Tibial nerve (tissue), 4 donors: ENCODE measurements around the gene MATN1. TPM values are rescaled to one million over a fixed set of nuclear protein-coding genes. Genes with fewer than 3 reads are reported as not detected.

Source experiments
- DNase-seq, 2 donors: peaks; one replicate each; pipeline ENCODE4 v3.0.0-alpha.2; 2019; ENCODE audit warnings: low spot score in 2 of 2
- H3K27ac ChIP-seq, 4 donors: fragments of 200-600 bp; sonication (generic) in 3 of 4; one replicate each; pipeline ENCODE4 v1.5.1; 2017 to 2019; ENCODE audit warnings: mild to moderate bottlenecking in 1 of 4
- H3K27me3 ChIP-seq, 2 donors: fragments of 200-600 bp; sonication (generic) in 1 of 2; one replicate each; pipeline versions ENCODE4 v1.5.1 to v1.6.0; 2017 to 2019
- H3K36me3 ChIP-seq, 3 donors: fragments of 200-600 bp; sonication (generic); one replicate each; pipeline ENCODE4 v1.5.1; 2018 to 2019
- H3K4me1 ChIP-seq, 4 donors: fragments of 200-600 bp; sonication (generic) in 3 of 4; one replicate each; pipeline ENCODE4 v1.5.1; 2017 to 2019
- H3K4me3 ChIP-seq, 4 donors: fragments of 200-600 bp; sonication (generic) in 3 of 4; one replicate each; pipeline ENCODE4 v1.5.1; 2017 to 2019; ENCODE audit warnings: mild to moderate bottlenecking in 1 of 4, moderate library complexity in 1 of 4
- H3K9me3 ChIP-seq, 4 donors: fragments of 200-600 bp; sonication (generic) in 3 of 4; one replicate each; pipeline ENCODE4 v1.5.1; 2017 to 2019
- CTCF ChIP-seq, 5 experiments: fragments of 200-600 bp in 3 of 5; fragments of 450-650 bp in 2 of 5; sonication (generic) in 3 of 5; IDR thresholded peaks; one replicate each; pipeline ENCODE4 v1.5.1; 2016 to 2019; ENCODE audit warnings: antibody characterized with exemption in 5 of 5, mild to moderate bottlenecking in 3 of 5, moderate library complexity in 2 of 5
- EP300 ChIP-seq, 2 donors: sonication (generic); formaldehyde crosslinking; IDR thresholded peaks; one replicate each; pipeline ENCODE4 v1.6.1; 2017; ENCODE audit warnings: antibody characterized with exemption in 2 of 2, mild to moderate bottlenecking in 1 of 2
- POLR2A ChIP-seq, 2 donors: fragments of 450-650 bp; IDR thresholded peaks; one replicate each; pipeline ENCODE4 v1.6.1; 2017; ENCODE audit warnings: antibody characterized with exemption in 2 of 2, mild to moderate bottlenecking in 2 of 2, moderate library complexity in 2 of 2
- WGBS, 2 donors: methylation state at CpG; one replicate each; pipeline ENCODE4 v1.1.5; 2018; 5-methylcytosine and 5-hydroxymethylcytosine counted together
- total RNA-seq, 4 donors: library from RNA; depleted of rRNA; stranded (reverse); fragments of >200 nt; gene quantifications; one replicate each; pipeline ENCODE4 v1.1.0, GENCODE V29; 2016

Gene MATN1
- total RNA-seq, 4 donors from 2014 or later = not detected

GRCh38 chr1:30729901-30730300, 6.5 kb upstream of the MATN1 start:
- 92% methylated on average over 6 of the region's 6 CpGs for WGBS, 2 donors
- H3K9me3 ChIP-seq = no peaks in the 10 kb centered on the region
- DNase-seq = no peak
- H3K27me3 ChIP-seq = no peaks in the 10 kb centered on the region
- H3K4me1 ChIP-seq = peaks cover 0 to 22% (median 17%) of the 10 kb centered on the region in 4 donors
- peaks cover 0 to 9% (median 0%) of the 10 kb centered on the region in 3 donors for H3K36me3 ChIP-seq
- no peak overlapping the region for H3K4me3 ChIP-seq
- peak overlapping the region in 3 of 4 donors; percentile 34 to 78 (median 67) for H3K27ac ChIP-seq
- no peak for TF ChIP-seq EP300 (IDR thresholded peaks at IDR 0.05)
- TF ChIP-seq POLR2A (IDR thresholded peaks at IDR 0.05) = no peak
- no peak for TF ChIP-seq CTCF (IDR thresholded peaks at IDR 0.05)

- H3K27ac ChIP-seq = no peak overlapping the region
- no peak overlapping the region for H3K4me3 ChIP-seq
- TF ChIP-seq POLR2A (IDR thresholded peaks at IDR 0.05) (no peak), EP300 (IDR thresholded peaks at IDR 0.05) (no peak), CTCF (IDR thresholded peaks at IDR 0.05) (no peak)
- no peak for DNase-seq
- peaks cover 0 to 22% (median 17%) of the 10 kb centered on the region in 4 donors for H3K4me1 ChIP-seq
- WGBS, 2 donors = 72 to 81% methylated on average over 16 to 17 of the region's 17 CpGs
- no peaks in the 10 kb centered on the region for H3K27me3 ChIP-seq
- H3K9me3 ChIP-seq = no peaks in the 10 kb centered on the region
- H3K36me3 ChIP-seq = peaks cover 0 to 16% (median 0%) of the 10 kb centered on the region in 3 donors
Measured at GRCh38 chr1:30728832-30729638, 5.7 kb upstream of the MATN1 start.

DNA sequence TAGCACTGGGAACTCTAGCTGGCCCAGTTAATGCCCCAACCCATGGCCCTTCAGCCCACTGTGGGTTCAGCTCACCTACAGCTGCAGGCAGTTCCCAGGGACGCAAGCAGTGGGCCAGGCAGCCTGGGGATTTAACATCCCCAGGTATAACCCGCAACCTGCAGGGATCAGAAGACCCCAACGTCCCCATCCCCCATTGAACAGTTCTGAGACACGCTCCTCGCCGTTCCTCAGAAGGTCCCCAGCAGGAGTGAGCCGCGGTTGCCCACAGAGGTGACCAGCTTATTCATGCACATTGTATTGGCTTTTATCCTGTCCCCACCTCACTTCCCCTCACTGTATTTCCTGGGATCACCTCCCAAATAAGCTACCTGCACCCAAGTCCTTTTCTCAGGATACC, 5.0 kb upstream of the MATN1 start:
- no peak for DNase-seq
- Histone ChIP-seq H3K4me3 (no peak overlapping the region), H3K36me3 (peaks cover 0 to 22% (median 0%) of the 10 kb centered on the region in 3 donors), H3K4me1 (peaks cover 0 to 22% (median 15%) of the 10 kb centered on the region in 4 donors), H3K9me3 (no peaks in the 10 kb centered on the region), H3K27me3 (no peaks in the 10 kb centered on the region), H3K27ac (no peak overlapping the region)
- TF ChIP-seq CTCF (IDR thresholded peaks at IDR 0.05) (no peak), EP300 (IDR thresholded peaks at IDR 0.05) (no peak), POLR2A (IDR thresholded peaks at IDR 0.05) (no peak)
- WGBS, 2 donors = 75 to 80% methylated on average over 8 of the region's 8 CpGs

- Histone ChIP-seq H3K4me3 (no peak overlapping the region), H3K27ac (no peak overlapping the region), H3K27me3 (no peaks in the 10 kb centered on the region), H3K9me3 (no peaks in the 10 kb centered on the region), H3K36me3 (peaks cover 0 to 27% (median 0%) of the 10 kb centered on the region in 3 donors), H3K4me1 (peaks cover 0 to 22% (median 12%) of the 10 kb centered on the region in 4 donors)
- no peak for TF ChIP-seq CTCF (IDR thresholded peaks at IDR 0.05)
- TF ChIP-seq POLR2A (IDR thresholded peaks at IDR 0.05) = no peak
- TF ChIP-seq EP300 (IDR thresholded peaks at IDR 0.05) = no peak
- DNase-seq = no peak
- WGBS, 2 donors = 93 to 100% methylated on average over 2 of the region's 2 CpGs
Measured at GRCh38 chr1:30727824-30728223, 4.4 kb upstream of the MATN1 start.
